Measurements from ENCODE around the gene HOXD11. TPM values are rescaled to one million over a fixed set of nuclear protein-coding genes. Genes with fewer than 3 reads are reported as not detected.
A peak's percentile ranks its signal among the peaks of the same experiment; 100 is the strongest.

Gene HOXD11
- total RNA-seq, 4 donors from 2014 or later = 0.21 to 1.8 (median 1.2) TPM; not detected in 1

GRCh38 chr2:176138526-176138922, 31.4 kb downstream of the HOXD11 start:
- DNase-seq (ENCODE audit: low spot score in 2 of 2) = no peak
- H3K27me3 ChIP-seq = peaks cover 0 to 58% of the 10 kb centered on the region in 2 donors
- TF ChIP-seq POLR2A (IDR thresholded peaks at IDR 0.05) = no peak
- TF ChIP-seq CTCF (IDR thresholded peaks at IDR 0.05) = no peak
- TF ChIP-seq EP300 (IDR thresholded peaks at IDR 0.05) = no peak
- peak overlapping the region in 1 of 4 donors; percentile 70 for H3K4me3 ChIP-seq
- H3K4me1 ChIP-seq = peaks cover 0 to 47% (median 2%) of the 10 kb centered on the region in 4 donors
- H3K9me3 ChIP-seq = no peaks in the 10 kb centered on the region
- WGBS, 2 donors = 55 to 62% methylated on average over 14 of the region's 14 CpGs
- H3K27ac ChIP-seq = peak overlapping the region; percentile 18 to 90 (median 62)
- no peaks in the 10 kb centered on the region for H3K36me3 ChIP-seq

- WGBS, 2 donors = 47 to 49% methylated on average over 28 of the region's 28 CpGs
- peaks cover 0 to 53% of the 10 kb centered on the region in 2 donors for H3K27me3 ChIP-seq
- H3K27ac ChIP-seq = peak overlapping the region; percentile 55 to 90 (median 66)
- H3K4me3 ChIP-seq = peak overlapping the region in 3 of 4 donors; percentile 8 to 70 (median 52)
- H3K9me3 ChIP-seq = no peaks in the 10 kb centered on the region
- peak in 1 of 2 donors; percentile 5 for TF ChIP-seq EP300 (IDR thresholded peaks at IDR 0.05)
- no peak for TF ChIP-seq POLR2A (IDR thresholded peaks at IDR 0.05)
- no peak for TF ChIP-seq CTCF (IDR thresholded peaks at IDR 0.05)
- peaks cover 0 to 47% (median 2%) of the 10 kb centered on the region in 4 donors for H3K4me1 ChIP-seq
- no peaks in the 10 kb centered on the region for H3K36me3 ChIP-seq
- DNase-seq (ENCODE audit: low spot score in 2 of 2) = no peak
Observed at GRCh38 chr2:176138923-176139660, 32.0 kb downstream of the HOXD11 start.

DNA sequence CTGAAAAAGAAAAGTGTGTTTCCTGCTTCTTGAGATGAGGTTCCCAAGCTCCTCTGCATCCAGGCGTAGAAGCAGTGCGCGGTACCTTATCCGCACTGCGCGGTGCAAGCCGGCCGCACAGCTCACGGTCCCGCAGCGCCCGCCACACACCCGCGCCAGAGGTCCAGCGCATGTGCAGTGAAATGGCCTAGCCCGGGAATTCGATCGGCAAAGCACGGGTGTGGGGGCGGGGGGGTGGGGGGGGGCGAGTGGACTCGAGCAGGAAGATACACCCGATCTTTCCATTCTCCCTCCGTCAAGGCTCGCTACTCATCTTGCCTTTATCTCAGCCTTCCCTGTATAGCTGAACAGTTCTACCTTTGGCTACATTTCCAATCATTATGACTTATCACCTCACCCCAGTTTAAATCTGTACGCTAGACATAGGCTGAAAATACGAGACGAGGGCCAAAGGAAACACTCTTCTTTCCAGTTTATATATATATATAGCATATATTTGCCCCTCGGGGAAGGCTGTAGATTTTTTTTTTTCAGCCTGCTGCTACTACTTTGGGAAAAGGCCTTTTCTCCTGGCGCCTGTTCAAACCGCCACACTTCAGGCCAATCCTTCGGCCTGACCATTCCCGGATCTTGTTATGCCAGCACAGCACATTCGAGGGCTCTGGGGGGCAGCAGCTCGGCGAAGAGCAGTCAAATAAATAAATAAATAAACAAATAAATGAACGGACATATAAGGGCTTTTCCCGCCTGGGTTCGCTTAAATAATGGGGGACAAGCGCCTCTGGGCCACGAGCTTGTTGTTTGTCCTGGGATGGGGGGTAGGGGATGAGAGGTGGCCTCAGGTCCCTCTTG, 32.8 kb downstream of the HOXD11 start:
- DNase-seq (ENCODE audit: low spot score in 2 of 2) = no peak
- H3K27me3 ChIP-seq = peaks cover 0 to 48% of the 10 kb centered on the region in 2 donors
- H3K27ac ChIP-seq = peak overlapping the region; percentile 55 to 90 (median 67)
- WGBS, 2 donors = 11 to 30% methylated on average over 24 to 41 of the region's 41 CpGs
- no peak for TF ChIP-seq CTCF (IDR thresholded peaks at IDR 0.05)
- TF ChIP-seq POLR2A (IDR thresholded peaks at IDR 0.05) = no peak
- no peak for TF ChIP-seq EP300 (IDR thresholded peaks at IDR 0.05)
- H3K36me3 ChIP-seq = no peaks in the 10 kb centered on the region
- H3K4me3 ChIP-seq = peak overlapping the region; percentile 32 to 70 (median 47)
- no peaks in the 10 kb centered on the region for H3K9me3 ChIP-seq
- peaks cover 0 to 43% (median 0%) of the 10 kb centered on the region in 4 donors for H3K4me1 ChIP-seq

DNA sequence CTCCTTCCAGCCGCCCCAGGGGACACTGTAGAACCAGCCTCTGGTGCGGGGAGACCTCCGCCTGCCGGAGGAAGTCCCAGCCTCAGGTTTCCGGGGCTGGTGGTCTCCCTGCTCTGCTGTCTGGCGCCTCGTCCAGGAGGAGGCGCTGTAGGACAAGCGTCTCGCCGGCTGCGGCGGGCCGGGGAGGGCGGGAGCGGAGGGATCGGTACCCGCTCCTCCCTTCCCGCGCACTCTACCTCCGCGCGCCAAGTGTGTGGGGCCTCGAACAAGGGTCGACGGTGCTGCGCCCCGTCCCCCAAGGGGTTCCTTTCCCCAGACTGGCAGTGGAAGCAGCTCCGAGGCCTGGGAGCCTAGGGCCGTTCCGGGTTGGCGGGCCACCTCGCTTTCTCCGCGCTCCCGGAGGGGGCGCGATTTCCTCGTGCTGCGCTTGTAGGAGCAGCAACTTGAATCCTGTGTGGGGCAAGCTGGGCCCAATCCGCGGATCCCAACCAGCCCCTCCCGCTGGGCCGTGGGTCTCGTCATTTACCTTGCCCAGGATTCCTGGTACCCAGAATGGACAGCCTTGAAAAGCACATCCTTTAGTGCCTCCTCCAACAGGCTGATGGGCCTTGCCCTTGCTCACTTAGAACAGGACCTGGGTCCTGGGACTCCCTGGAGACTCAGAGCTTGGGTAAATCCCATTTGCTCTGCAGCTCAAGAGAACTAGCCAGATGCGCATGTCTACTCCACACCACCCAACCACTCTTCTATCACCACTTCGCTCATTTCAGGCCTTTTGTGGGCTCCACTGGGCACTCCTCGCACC, 33.6 kb downstream of the HOXD11 start:
- peak in 1 of 2 donors; percentile 54 for DNase-seq (ENCODE audit: low spot score in 2 of 2)
- no peak for TF ChIP-seq POLR2A (IDR thresholded peaks at IDR 0.05)
- TF ChIP-seq EP300 (IDR thresholded peaks at IDR 0.05) = peak in 1 of 2 donors; percentile 42
- TF ChIP-seq CTCF (IDR thresholded peaks at IDR 0.05) = peak; percentile 88 to 99 (median 91)
- Histone ChIP-seq H3K9me3 (no peaks in the 10 kb centered on the region), H3K36me3 (no peaks in the 10 kb centered on the region), H3K27ac (peak overlapping the region; percentile 55 to 90 (median 67)), H3K4me3 (peak overlapping the region; percentile 32 to 70 (median 47)), H3K4me1 (peaks cover 0 to 35% (median 0%) of the 10 kb centered on the region in 4 donors), H3K27me3 (peaks cover 0 to 45% of the 10 kb centered on the region in 2 donors)
- 8 to 12% methylated on average over 30 to 41 of the region's 48 CpGs for WGBS, 2 donors
